Loucy (cell line): ENCODE measurements around the gene TPCN2.

Experiments
- H2AFZ ChIP-seq: fragments of 200-600 bp; sonication (generic); 2 replicates; pipeline ENCODE4 v1.6.0; 2016; ENCODE audit warnings: antibody characterized with exemption, mild to moderate bottlenecking, low read length, moderate library complexity
- H3F3A ChIP-seq: fragments of 200-600 bp; 2 replicates; pipeline ENCODE4 v1.6.0; 2016; ENCODE audit warnings: antibody characterized with exemption, low read depth, mild to moderate bottlenecking
- H3K27me3 ChIP-seq: fragments of 200-600 bp; sonication (generic); 2 replicates; pipeline ENCODE4 v1.6.1; 2014; ENCODE audit warnings: low read length, mild to moderate bottlenecking; ENCODE audit not compliant: insufficient read depth, poor library complexity, severe bottlenecking
- H3K36me3 ChIP-seq: fragments of 200-600 bp; sonication (generic); 2 replicates; pipeline ENCODE4 v1.6.1; 2016; ENCODE audit warnings: low read length; ENCODE audit not compliant: insufficient read depth
- H3K4me1 ChIP-seq: fragments of 200-600 bp; sonication (generic); 2 replicates; pipeline ENCODE4 v1.5.1; 2014; ENCODE audit warnings: low read length, mild to moderate bottlenecking; ENCODE audit not compliant: insufficient read depth, poor library complexity, severe bottlenecking
- H3K4me2 ChIP-seq: fragments of 200-600 bp; sonication (generic); 2 replicates; pipeline ENCODE4 v1.6.0; 2014; ENCODE audit warnings: antibody characterized with exemption, low read length, low read depth, mild to moderate bottlenecking; ENCODE audit not compliant: poor library complexity, severe bottlenecking
- H3K4me3 ChIP-seq: fragments of 200-600 bp; sonication (generic); 2 replicates; pipeline ENCODE4 v1.5.1; 2014; ENCODE audit warnings: low read length, mild to moderate bottlenecking, mixed read lengths; ENCODE audit not compliant: poor library complexity, severe bottlenecking
- H3K79me2 ChIP-seq: fragments of 200-600 bp; sonication (generic); 2 replicates; pipeline ENCODE4 v1.6.1; 2014; ENCODE audit warnings: low read length; ENCODE audit not compliant: insufficient read depth
- H3K9ac ChIP-seq: fragments of 200-600 bp; sonication (generic); 2 replicates; pipeline ENCODE4 v1.6.0; 2014; ENCODE audit warnings: mild to moderate bottlenecking, low read depth, low read length, moderate library complexity; ENCODE audit not compliant: poor library complexity, severe bottlenecking
- H3K9me2 ChIP-seq: fragments of 200-600 bp; sonication (generic); replicated peaks from 2 replicates; pipeline ENCODE4 v1.6.1; 2016; ENCODE audit warnings: low read depth, low read length, mixed read lengths
- H3K9me3 ChIP-seq: fragments of 200-600 bp; sonication (generic); 2 replicates; pipeline ENCODE4 v1.6.1; 2014; ENCODE audit warnings: mild to moderate bottlenecking, antibody characterized with exemption, low read length, low read depth; ENCODE audit not compliant: insufficient read depth
- H4K20me1 ChIP-seq: fragments of 200-600 bp; sonication (generic); 2 replicates; pipeline ENCODE4 v1.6.0; 2014; ENCODE audit warnings: antibody characterized with exemption, low read length, mild to moderate bottlenecking; ENCODE audit not compliant: insufficient read depth, poor library complexity, severe bottlenecking
- CTCF ChIP-seq: fragments of 200-600 bp; sonication (generic); conservative IDR thresholded peaks from 2 replicates; pipeline ENCODE4 v1.5.1; 2014; ENCODE audit warnings: mild to moderate bottlenecking, antibody characterized with exemption, low read length
- EZH2phosphoT487 ChIP-seq: fragments of 200-600 bp; IDR thresholded peaks from 2 replicates; pipeline ENCODE4 v1.6.1; 2018; ENCODE audit warnings: antibody characterized with exemption, mild to moderate bottlenecking, moderate library complexity, borderline replicate concordance

The TPCN2 gene

DNA sequence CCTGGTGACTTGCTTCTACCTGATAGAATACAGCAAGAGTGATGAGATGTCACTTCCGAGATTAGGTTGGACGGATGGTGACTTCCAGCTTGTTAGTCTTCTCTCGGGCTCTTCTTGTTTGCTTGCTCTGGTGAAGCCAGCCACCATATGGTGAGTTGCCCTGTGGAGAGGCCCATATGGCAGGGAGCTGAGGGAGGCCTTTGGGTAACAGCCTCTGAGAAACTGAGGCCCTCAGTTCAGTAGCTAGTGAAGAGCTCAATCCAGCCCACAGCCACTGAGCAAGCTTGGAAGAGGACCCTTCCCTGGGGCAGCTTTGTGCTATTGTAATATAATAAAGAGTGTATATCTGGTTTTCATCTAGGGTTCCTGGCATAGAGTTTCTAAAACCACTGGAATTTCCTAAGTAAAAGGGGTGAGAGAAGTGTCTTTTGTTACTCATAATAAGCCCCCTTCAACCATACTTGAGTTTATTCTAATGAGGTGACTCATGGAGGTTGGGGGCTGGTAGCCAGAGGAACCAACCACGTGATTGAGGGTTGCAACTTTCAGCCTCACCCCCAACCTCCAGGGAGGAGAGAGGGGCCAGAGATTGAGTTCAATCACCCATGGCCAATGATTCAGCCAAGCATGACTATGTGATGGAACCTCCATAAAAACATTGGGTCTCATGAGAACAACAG, 8.0 kb upstream of the TPCN2 start:
- TF ChIP-seq CTCF (no peak), EZH2phosphoT487 (no peak)
- Histone ChIP-seq H3K36me3 (no peaks in the 10 kb centered on the region), H3K9ac (no peak overlapping the region), H3K4me2 (no peak overlapping the region), H3K9me2 (no peaks in the 10 kb centered on the region), H3K79me2 (no peaks in the 10 kb centered on the region), H4K20me1 (no peaks in the 10 kb centered on the region), H3K27me3 (no peaks in the 10 kb centered on the region), H3K9me3 (no peaks in the 10 kb centered on the region), H2AFZ (no peak overlapping the region), H3K4me3 (no peak overlapping the region), H3K4me1 (no peaks in the 10 kb centered on the region), H3F3A (no peaks in the 10 kb centered on the region)

DNA sequence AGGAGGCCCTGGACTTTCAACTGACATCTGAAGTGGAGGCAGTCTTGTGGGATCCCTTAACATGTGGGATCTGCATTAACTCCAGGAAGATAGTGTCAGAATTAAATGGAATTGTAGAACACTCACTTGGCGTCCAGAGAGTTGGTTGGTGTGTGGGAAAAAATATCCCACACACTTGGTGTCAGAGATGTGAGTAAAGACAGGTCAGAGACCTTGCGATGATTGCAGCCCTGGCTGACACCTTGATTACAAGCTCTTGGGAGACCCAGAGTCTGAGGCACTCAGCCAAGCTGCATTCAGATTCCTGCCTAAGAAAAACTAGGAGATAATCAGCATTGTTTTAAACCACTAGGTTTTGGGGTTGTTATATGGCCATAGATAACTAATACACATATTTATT, 7.2 kb upstream of the TPCN2 start:
- Histone ChIP-seq H3F3A (no peaks in the 10 kb centered on the region), H3K36me3 (no peaks in the 10 kb centered on the region), H3K4me2 (no peak overlapping the region), H3K4me3 (no peak overlapping the region), H2AFZ (no peak overlapping the region), H4K20me1 (no peaks in the 10 kb centered on the region), H3K79me2 (no peaks in the 10 kb centered on the region), H3K9me2 (no peaks in the 10 kb centered on the region), H3K9me3 (no peaks in the 10 kb centered on the region), H3K27me3 (no peaks in the 10 kb centered on the region), H3K4me1 (no peaks in the 10 kb centered on the region), H3K9ac (no peak overlapping the region)
- TF ChIP-seq CTCF (no peak), EZH2phosphoT487 (no peak)

- H3K36me3 ChIP-seq, result no peaks in the 10 kb centered on the region
- H3K4me2 ChIP-seq, result no peak overlapping the region
- no peaks in the 10 kb centered on the region for H3K9me2 ChIP-seq
- TF ChIP-seq EZH2phosphoT487, result no peak
- peak; percentile 58 for TF ChIP-seq CTCF
- H3K27me3 ChIP-seq, result no peaks in the 10 kb centered on the region
- H4K20me1 ChIP-seq, result peaks cover 5% of the 10 kb centered on the region
- no peak overlapping the region for H3K4me3 ChIP-seq
- H2AFZ ChIP-seq, result peak overlapping the region; percentile 14; the same call in 1 of the 2 replicates
- H3K79me2 ChIP-seq, result peaks cover 6% of the 10 kb centered on the region
- no peaks in the 10 kb centered on the region for H3K9me3 ChIP-seq
- H3F3A ChIP-seq, result no peaks in the 10 kb centered on the region
- no peak overlapping the region for H3K9ac ChIP-seq
- H3K4me1 ChIP-seq, result peaks cover 5% of the 10 kb centered on the region
Observed at GRCh38 chr11:69044111-69045013, 4.4 kb upstream of the TPCN2 start.
